GM21528 (cell line): ENCODE data around the gene LAG3.

Experiments used
- ATAC-seq: cut with Tn5 transposase; IDR thresholded peaks from one replicate; pipeline ENCODE4 v1.9.1; 2021; ENCODE audit warnings: mild to moderate bottlenecking, moderate library complexity; ENCODE audit not compliant: unreplicated experiment, low FRiP score

The LAG3 gene

GRCh38 chr12:6821591-6822425 is 49.5 kb downstream of the LAG3 start, which contains the start of gene GPR162:
GPR162 (plus strand) TSS chr12:6821821; CDS start chr12:6823899, 2,078 bp downstream.
- no peak for ATAC-seq

GRCh38 chr12:6822426-6823135 is 50.3 kb downstream of the LAG3 start:
- no peak for ATAC-seq

- ATAC-seq = no peak
Observed at GRCh38 chr12:6823182-6824084, 51.1 kb downstream of the LAG3 start.

DNA sequence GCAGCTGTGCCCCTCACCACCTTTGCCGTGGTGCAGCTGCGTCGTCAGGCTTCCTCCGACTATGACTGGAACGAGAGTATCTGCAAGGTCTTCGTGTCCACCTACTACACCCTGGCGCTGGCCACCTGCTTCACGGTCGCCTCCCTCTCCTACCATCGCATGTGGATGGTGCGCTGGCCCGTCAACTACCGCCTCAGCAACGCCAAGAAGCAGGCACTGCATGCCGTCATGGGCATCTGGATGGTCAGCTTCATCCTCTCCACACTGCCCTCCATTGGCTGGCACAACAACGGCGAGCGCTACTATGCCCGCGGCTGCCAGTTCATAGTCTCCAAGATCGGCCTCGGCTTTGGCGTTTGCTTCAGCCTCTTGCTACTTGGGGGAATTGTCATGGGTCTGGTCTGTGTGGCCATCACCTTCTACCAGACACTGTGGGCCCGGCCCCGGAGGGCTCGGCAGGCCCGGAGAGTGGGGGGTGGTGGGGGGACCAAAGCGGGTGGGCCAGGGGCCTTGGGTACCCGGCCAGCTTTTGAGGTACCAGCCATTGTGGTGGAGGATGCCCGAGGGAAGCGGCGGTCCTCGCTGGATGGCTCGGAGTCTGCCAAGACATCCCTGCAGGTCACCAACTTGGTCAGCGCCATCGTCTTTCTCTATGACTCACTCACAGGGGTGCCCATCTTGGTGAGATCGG is 51.9 kb downstream of the LAG3 start:
- ATAC-seq = no peak

GRCh38 chr12:6824901-6825381 is 52.6 kb downstream of the LAG3 start:
- no peak for ATAC-seq

DNA sequence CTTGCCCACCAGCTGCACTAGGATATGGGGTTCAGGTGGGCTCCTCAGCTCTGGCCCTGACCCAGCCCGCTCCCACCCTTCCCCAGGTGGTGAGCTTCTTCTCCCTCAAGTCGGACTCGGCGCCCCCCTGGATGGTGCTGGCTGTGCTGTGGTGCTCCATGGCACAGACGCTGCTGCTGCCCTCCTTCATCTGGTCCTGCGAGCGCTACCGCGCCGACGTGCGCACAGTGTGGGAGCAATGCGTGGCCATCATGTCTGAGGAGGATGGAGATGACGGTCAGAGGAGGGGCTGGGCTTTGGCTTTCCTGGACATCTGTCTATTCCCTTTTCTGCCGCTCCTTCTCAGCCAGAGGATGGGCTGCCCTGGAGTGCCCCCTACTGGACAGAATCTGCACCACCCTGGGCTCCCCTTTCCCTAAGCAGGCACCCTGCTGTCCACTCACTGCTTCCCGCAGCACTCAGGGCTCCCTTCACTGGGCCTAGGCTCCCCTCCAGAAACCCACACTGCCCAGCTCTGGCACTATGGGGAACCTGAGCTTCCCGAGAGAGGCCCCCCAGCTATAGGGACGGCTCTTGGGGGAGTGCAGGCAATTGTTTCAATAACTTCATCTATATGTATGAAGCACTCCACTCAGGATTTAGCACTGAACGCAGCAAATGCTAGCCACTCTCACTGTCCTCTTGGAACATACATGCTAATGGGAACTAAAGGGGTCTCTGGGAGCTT is 53.2 kb downstream of the LAG3 start:
- ATAC-seq = no peak

GRCh38 chr12:6826125-6826733 is 53.9 kb downstream of the LAG3 start:
- ATAC-seq = no peak

DNA sequence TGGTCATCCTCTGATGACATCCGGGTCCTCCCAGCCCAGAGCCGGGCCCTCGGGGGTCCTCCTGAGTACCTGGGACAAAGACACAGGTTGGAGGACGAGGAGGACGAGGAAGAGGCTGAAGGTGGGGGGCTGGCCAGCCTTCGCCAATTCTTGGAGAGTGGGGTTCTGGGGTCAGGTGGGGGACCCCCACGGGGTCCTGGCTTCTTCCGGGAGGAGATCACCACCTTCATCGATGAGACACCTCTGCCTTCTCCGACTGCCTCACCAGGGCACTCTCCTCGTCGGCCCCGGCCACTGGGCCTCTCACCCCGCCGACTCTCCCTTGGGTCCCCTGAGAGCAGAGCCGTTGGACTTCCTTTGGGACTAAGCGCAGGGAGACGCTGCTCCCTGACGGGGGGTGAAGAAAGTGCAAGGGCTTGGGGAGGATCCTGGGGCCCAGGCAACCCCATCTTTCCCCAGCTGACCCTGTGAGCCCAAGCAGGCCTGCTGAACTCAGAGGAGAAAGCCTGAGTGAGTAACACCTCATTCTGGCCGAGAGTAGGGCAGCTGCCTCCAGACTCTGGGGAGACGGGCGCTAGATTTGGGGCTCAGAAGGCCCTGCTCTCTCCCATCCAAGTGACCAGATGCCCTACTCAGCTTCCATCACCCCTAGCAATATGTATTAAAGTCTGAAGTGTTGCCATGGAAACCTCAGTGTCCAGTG is 54.6 kb downstream of the LAG3 start:
- ATAC-seq = no peak

GRCh38 chr12:6827437-6827911 is 55.2 kb downstream of the LAG3 start:
- ATAC-seq = no peak
